HG02759 (cell line): ENCODE results near the gene MCF2L2.
"Not testable (repeated sequence)": the region's sequence is repeated elsewhere in the genome, so short reads cannot be mapped to it uniquely, and the experiment has no call there.

Experiments
- ATAC-seq: cut with Tn5 transposase; IDR thresholded peaks from one replicate; pipeline ENCODE4 v1.9.1; 2021; ENCODE audit warnings: mild to moderate bottlenecking, moderate library complexity; ENCODE audit not compliant: unreplicated experiment

The MCF2L2 gene

DNA sequence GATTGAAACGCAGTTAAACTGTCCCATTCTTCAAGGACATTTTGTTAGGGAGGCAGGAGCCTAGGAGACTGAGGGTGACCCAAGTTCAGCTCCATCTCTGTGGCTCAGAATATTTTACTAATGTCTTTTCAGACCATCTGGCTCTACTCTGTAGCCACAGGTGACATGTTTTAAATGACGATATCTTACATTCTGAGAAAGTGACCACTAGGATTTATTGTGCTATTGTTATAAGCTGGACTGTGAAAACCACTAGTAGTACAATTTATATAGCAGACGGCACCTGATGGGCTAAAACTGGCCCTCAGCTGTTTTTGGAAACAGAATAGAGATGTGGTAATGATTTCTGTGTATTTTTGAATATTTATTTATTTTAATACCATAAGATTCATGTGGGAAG, 55.5 kb downstream of the MCF2L2 start:
- ATAC-seq, result no peak

DNA sequence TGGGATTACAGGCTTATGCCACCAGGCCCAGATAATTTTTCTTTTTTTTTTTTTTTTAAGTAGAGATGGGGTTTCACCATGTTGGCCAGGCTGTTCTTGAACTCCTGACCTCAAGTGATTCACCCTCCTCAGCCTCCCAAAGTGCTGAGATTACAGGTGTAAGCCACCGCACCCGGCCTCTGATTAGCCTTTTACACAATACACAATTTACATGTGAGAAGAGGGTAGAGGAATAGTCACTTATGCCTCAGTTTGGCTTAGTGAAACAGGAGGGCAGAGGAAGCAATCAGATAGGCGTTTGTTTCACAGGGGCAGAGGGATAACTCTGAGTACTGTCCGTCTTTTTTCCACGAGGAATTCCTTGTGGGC, 56.8 kb downstream of the MCF2L2 start:
- not testable (repeated sequence) for ATAC-seq

DNA sequence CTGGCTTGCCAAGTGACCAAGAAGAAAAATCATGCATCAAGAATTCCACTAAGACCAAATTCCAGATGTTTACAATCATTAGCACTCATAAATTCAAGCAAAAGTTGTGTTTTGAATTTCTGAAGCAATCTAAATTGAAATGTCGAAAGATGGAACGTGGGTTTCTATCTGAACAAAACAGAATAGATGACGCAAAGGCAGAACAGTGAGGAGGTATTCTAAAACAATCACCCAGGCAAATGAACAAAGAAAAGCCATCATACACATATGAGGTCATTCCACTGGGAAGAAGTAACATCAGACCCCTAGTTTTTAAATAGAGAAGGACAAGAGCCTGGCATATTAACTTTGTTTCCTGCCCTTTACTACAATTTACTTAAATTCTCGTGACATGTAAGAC, 58.0 kb downstream of the MCF2L2 start:
- no peak for ATAC-seq

DNA sequence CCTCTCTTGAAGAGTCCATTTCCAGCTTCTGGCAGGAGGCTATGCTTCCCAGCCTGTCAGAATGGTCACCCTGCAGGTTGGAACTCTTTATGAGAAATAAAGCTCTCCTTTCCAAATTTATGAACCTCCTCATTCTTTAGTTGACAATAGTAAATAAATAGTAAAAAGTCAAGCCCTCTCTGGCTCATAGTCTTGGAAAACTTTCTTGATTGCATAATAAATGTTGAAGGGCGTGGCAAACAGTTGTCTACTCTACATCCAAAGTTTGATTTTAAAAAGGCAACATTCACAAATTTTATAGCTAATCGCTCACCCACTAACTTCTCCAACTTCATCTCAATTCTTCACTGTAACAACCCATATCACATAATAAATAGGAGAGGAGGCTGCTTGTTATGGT, 58.8 kb downstream of the MCF2L2 start:
- ATAC-seq, result no peak

DNA sequence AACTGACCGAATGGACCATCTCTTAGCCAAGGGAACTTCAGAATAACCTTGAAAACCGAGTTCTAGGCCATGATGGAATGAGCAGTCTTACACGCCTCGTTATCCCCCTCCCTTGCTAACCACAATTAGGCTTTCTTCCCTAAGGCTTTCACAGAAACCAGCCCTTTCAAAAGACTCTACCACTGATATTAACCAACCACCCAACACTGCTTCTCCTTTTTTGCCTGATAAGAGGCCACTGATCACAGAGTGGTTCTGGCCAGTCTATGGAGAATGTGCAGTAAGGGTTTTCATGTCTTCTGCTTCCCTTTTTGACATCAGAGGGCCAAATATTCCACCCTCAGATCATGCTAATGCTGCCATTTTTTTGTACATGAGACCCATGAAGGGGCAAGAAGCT, 59.3 kb downstream of the MCF2L2 start:
- ATAC-seq, result no peak

DNA sequence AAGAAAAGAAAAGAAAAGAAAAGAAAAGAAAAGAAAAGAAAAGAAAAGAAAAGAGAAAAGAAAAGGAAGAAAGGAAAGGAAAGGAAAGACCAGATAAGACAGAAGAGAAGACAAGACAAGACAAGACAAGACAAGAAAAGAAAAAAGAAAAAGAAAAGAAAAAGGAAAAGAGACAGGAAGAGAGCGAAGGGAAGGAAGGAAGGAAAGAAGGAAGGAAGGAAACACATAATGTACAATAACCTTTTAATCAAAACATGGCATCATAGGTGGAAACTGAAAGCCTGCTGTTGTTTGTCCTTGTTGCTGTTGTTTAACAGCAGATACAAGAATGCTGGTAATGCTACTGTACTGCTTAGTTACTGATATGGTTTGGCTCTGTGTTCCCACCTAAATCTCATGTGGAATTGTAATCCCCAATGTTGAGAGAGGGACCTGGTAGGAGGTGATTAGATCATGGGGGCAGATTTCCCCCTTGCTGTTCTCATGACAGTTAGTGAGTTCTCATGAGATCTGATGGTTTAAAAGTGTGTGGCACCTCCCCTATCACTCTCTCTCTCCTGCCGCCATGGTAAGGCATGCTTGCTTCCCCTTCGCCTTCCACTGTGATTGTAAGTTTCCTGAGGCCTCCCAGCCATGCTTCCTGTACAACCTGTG, 67.3 kb downstream of the MCF2L2 start:
- ATAC-seq, result no peak

DNA sequence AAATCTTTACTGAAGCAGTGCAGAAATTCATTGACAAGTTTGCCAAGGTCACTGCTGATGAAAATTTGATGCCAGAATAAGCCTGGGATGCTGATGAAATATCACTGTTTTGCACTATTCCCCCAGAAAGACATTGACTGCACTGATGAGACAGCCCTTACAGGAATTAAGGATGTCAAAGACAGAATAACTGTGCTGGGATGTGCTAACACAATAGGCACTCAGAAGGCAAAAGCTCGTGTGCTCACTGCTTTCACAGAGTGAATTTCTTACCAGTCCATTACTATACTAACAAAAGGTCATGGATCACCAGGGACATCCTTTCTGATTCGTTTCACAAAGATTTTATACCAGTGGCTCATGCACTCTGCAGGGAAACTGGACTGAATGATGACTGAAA, 69.4 kb downstream of the MCF2L2 start:
- no peak for ATAC-seq

DNA sequence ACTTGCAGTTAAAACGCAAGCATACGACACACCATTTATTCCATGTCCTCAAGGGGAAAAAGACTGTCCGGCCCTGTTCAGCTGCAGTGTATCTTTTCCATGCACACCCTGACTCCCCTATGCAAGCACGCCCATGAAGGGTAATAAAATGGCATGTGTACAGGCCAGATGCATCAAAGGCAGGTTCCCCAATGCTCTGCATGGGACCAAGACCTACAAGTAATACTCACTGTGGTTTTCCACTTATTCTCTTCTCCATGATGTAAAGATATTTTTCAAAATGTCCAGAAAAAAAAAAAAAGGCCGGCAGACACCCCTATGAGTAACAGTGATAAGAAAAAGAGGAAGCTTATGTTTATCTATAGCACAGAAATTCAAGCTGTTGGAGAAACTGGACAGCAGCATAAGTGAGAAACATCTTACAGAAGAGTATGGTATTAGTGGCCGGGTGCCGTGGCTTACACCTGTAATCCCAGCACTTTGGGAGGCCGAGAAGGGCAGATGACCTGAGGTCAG, 70.8 kb downstream of the MCF2L2 start:
- ATAC-seq, result no peak

DNA sequence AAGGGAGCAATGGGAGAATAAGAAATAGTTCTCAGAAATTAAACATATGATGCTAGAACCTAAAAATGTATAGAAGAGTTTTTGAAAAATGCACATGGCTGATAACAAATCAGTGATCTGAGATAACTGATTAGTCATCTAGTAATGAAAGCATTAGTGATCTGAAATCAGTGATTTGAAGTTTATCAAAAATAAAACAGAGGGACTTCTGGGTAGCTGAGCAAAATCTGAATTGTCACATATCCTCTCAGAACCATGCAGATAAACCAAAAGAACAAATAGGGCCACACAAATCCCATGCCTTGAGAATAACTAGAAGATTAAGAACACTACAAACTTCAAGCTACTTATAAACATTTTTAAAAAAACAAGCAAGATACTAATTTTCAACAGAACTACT, 71.5 kb downstream of the MCF2L2 start:
- ATAC-seq, result no peak

DNA sequence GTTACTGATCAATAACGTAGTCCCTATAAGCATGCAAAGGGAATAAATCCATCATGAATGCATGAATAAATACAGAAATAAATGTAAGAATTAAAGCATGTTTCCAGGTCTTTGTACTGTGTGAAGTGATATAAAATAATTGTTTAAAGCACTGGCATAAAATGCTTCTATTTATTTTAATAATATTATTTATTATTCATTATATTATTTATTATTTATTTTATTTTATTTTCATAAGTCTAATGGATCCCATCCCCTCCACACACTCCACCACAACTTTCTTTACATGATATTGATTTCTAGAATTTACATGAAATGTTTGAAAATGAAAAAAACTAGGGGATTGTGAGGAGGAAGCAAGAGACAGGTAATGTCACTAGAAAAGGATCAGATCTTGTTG, 73.5 kb downstream of the MCF2L2 start:
- ATAC-seq, result no peak

DNA sequence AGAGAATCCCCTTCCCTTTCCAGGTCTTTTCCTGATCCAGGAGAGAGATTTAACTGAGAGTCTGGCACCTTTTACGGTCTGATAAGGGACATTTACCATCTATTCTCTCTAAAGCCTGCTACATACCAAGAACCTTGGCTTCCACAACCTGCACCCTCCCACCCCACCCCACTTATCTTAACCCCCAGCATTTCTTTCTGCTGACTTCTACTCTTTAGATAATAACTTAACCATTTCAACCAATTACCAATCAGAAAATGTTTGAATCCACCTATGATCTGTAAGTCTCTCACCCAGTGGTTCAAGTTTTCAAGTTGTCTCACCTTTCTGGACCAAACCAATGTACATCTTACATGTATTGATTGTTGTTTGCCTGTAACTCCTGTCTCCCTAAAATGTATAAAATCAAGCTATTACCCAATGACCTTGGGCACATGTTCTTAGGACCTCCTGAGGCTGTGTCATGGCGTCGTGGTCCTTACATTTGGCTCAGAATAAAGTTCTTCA, 74.0 kb downstream of the MCF2L2 start:
- no peak for ATAC-seq

DNA sequence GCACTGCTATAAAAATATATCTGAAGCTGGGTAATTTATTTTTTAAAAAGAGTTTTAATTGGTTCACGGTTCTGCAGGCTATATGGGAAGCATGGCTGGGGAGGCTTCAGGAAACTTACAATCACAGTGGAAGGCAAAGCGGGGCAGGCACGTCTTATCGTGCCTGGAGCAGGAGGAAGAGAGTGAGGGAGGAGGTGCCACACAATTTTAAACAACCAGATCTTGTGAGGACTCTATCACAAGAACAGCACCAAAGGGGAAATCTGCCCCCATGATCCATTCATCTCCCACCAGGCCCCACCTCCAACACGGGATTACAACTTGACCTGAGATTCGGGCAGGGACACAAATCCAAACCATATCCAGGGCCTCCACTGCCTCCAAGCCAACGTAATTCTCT, 75.0 kb downstream of the MCF2L2 start:
- no peak for ATAC-seq

DNA sequence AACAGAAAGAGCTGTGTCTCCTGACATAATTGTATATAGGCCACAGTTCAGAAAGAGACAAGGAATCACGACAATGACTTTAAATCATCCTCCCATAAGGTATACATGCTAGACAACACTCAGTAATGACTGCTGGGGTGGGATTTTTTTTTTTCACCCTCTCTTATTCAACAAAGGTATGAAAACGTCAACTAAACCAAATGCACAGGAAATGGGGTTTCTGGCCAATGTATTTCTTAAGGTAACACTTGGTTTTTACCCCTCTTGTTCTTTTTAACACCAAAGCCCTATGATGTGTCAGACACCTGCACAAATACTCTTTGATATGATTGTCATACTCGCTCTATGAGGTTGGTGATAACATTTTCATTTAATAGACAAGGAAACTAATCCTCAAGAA, 78.3 kb downstream of the MCF2L2 start:
- ATAC-seq, result no peak

DNA sequence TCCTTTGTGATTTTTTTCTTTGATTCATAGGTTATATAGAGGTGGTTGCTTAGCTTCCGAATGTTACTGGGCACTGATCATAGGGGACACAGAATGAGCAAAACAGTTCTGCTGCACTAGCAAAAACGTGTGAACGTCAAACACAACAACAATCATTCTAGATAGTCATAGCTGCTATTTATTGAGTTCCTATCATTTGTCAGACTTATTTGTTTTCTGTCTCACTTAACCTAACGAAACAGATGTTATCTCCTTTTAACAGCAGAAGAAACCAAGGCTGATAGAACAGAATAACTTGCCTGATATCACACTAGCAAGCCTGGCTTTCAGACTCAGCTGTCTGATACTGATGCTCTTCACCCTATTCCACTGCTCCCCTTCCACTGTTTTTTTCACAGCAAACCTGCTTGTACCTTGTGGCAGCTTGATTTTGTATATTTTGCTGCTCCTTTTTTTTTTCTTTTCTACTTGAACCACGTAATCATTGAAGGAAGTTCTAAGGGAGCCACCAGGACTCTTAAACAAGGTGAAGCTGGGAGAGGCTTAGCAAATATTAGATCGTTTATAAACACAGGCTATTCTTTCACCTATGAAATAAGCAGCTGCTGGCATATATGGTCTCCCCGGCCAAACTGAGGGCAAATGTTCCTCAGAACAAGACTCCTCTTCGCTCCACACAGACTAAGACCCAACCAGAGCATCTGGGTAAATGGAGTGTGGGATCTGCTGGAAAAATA, 78.8 kb downstream of the MCF2L2 start:
- no peak for ATAC-seq

DNA sequence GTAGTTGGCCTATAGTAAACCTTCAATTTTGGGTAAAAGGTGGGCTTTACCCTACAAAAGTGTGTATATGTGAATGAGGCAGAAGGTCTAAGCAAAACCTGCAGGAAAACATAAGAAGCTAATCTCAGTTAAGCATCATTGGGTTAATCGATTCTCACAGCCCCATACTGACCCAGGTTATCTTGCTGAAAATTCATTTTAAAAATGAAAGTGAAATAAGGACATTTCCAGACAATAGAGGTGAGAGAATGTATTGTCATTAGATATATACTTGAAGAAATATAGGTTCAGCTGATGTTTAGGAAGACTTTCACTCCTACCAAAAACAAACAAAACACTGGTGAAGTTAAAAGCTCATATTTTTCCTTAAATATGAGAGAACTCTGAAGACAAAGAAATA, 85.6 kb downstream of the MCF2L2 start:
- no peak for ATAC-seq

DNA sequence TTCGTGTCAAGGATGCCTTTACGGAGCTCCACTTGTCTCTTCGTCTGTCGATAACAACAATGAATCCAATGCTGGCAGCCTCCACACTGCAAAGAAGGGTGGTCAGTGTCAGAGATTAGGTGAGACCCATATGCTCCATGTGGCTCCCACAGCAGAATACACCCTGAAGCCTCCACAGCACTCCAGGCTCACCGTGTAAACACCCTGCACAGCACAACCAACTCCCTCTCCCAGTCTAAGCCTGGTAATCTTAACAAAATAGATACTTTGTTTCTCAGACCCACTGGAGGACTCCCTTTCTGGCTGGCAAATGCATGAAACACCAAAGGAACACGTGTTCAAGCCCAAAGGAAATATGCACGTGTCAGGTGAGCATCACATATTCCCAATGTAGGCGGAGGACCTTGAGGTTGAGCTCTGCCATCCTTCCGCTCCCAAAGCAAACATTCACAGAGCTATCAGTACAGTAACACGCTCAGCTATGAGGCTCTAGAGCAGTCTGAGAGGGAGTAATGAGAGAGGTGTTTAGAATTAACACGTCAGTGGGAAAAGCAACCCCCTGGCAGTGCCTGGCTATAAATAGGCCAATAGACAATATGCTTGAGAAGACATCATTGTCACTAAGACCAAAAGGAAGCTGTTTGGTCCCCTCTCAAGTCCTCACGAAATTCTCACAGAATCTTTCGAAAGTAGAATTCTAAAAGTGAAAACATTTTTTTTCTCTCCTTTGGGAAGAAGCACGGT, 86.7 kb downstream of the MCF2L2 start:
- no peak for ATAC-seq

DNA sequence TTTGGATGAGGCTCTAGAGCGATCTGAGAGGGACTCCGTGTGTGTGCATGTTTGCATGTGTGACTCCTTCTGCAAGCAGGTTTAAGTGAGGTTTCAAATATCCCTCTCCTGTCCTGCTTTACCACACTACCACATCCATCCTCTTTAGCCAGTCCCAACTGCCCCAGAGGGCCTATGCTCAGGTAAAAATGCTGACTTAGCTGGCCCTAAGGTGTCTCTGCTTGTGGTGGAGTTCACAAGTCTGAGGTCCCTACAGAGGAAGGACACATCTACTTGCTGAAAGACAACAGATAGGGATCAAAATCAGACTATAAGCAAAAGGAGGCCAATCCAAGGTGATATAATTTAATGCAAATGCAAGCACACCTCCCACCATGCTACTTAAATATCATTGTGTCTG, 88.2 kb downstream of the MCF2L2 start:
- no peak for ATAC-seq

DNA sequence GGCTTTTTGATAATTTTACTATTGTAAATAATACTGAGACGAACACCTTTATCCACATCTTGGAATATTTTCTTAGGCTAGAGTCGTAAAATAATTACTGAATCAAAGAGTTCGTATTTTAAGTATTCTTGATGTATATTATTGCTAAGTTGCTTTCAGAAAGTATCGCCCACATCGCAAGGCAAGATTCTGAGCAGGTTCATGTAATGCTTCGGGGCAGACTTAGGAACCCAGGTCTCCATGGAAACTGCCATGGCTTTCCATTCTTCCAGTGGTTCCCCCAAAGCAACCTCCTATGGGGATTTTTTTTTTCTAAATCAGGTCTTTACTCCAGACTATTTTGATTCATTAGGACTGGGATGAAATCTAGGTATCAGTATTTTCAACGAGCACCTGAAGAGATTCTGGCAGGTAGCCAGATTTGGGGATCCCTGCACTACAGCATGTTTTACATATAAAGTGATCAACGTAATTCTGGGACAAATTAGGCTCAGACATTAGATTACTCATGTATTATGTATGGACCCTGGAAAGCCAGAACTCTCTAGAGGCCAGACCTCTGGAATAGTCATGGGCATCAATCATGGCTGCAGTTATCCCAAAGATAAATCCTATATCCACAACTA, 88.8 kb downstream of the MCF2L2 start:
- ATAC-seq, result no peak

DNA sequence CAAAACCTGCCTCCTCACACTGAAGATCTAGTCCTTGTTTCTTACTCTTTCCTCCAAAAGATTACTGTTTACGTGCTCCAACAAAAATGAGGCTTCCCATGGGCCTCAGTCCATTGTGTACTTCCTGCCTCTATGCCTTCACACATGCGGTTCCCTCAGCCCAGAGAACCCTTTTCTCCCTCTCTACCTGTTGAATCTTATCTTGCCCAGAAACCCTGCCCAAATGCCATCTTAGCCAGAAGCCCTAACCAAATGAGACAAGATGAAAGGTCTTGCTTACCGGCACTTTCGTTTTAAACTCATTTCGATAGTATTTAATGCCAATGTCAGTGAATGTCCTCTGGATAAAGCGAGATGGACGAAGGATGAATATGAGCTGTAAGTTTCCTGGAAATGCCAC, 89.9 kb downstream of the MCF2L2 start:
- no peak for ATAC-seq

DNA sequence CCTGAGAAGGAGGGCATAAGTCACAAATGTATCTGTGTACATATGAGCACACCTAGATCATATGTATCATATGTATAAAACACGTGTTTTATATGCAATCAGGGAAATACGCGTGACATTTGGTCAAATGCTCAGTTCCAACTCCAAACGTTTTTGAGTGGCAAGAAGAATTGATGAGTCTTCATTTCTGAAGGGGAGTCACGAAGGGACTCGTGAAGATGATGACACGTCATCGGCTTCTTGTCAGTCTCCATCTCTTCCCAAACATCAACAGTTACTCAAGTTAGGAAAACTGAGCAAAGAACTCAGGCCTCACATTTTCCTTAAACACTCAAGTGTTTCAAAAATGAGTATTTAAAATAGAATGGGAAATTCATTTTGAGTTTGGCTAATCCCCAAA, 95.9 kb downstream of the MCF2L2 start:
- ATAC-seq, result no peak

DNA sequence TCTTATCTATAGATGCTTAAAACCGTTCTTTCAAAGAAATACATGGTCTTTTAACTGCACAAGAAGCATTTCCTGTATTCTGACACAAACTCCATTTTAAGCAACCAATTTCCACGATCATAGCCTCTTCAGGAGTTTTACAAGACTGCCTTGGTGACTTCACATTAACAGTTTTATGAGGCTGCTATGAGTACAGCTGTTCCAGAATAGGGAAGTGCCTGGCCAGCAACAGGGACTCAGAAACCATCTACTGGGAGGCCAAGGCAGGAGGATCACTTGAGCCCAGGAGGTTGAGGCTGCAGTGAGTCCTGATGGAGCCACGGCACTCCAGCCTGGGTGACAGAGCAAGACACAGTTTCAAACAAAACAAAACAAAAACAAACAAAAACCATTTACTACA, 96.9 kb downstream of the MCF2L2 start:
- ATAC-seq, result no peak
